ACC112 (cell line): ENCODE results near the gene RPRML.

Source experiments
- H2AFZ ChIP-seq: fragments of 200-600 bp; sonication (generic); one replicate; pipeline ENCODE4 v1.6.0; 2017; ENCODE audit warnings: antibody characterized with exemption, low read length; ENCODE audit not compliant: unreplicated experiment
- H3K27ac ChIP-seq: fragments of 200-600 bp; sonication (generic); 2 replicates; pipeline ENCODE4 v1.5.1; 2014; ENCODE audit warnings: low read depth, mild to moderate bottlenecking, antibody characterized with exemption, low read length, moderate library complexity
- H3K27me3 ChIP-seq: fragments of 200-600 bp; sonication (generic); 2 replicates; pipeline ENCODE4 v1.6.1; 2014; ENCODE audit warnings: mild to moderate bottlenecking, antibody characterized with exemption, low read length, moderate library complexity, mixed read lengths; ENCODE audit not compliant: insufficient read depth
- H3K36me3 ChIP-seq: fragments of 200-600 bp; sonication (generic); 2 replicates; pipeline ENCODE4 v1.6.1; 2016; ENCODE audit warnings: mild to moderate bottlenecking, antibody characterized with exemption, low read length, moderate library complexity, mixed read lengths; ENCODE audit not compliant: insufficient read depth
- H3K4me1 ChIP-seq: fragments of 200-600 bp; sonication (generic); one replicate; pipeline ENCODE4 v1.6.1; 2016; ENCODE audit warnings: low read length, mixed read lengths; ENCODE audit not compliant: insufficient read depth, unreplicated experiment, control insufficient read depth
- H3K4me3 ChIP-seq: fragments of 200-600 bp; sonication (generic); 2 replicates; pipeline ENCODE4 v1.5.1; 2014; ENCODE audit warnings: mild to moderate bottlenecking, low read depth, low read length
- H3K79me2 ChIP-seq: fragments of 200-600 bp; sonication (generic); one replicate; pipeline ENCODE4 v1.6.0; 2016; ENCODE audit warnings: low read length; ENCODE audit not compliant: control insufficient read depth, unreplicated experiment, insufficient read depth

RPRML gene

GRCh38 chr17:46928467-46929261 lies 50.4 kb downstream of the RPRML start:
- Histone ChIP-seq H3K4me1 (peaks cover 34% of the 10 kb centered on the region), H3K79me2 (peaks cover 67% of the 10 kb centered on the region), H3K4me3 (0 out of 2 replicates have a peak overlapping the region, but pooled peaks have one; percentile 23), H3K36me3 (peaks cover 19% of the 10 kb centered on the region; the same call in 1 of the 2 replicates), H2AFZ (no peak overlapping the region), H3K27ac (peak overlapping the region; percentile 39; the same call in 1 of the 2 replicates), H3K27me3 (no peaks in the 10 kb centered on the region)
